Stimulated activated CD4-positive, alpha-beta T cell treated with anti-CD3 and anti-CD28 coated beads, Interleukin-4, amount 100 ng/mL, for 24 hours (primary cell): ENCODE results near the gene UIMC1.

Source experiments
- DNase-seq: peaks from one replicate; pipeline ENCODE4 v3.0.0-alpha.2; 2020

UIMC1 gene

GRCh38 chr5:176866707-176867310, 139.8 kb downstream of the UIMC1 start:
- DNase-seq = no peak

- DNase-seq = no peak
Observed at GRCh38 chr5:176865964-176866363, 140.6 kb downstream of the UIMC1 start.

GRCh38 chr5:176864755-176865154, 141.8 kb downstream of the UIMC1 start:
- no peak for DNase-seq

GRCh38 chr5:176863765-176864098, 142.8 kb downstream of the UIMC1 start:
- DNase-seq = no peak

- DNase-seq = no peak
Observed at GRCh38 chr5:176863041-176863764, 143.4 kb downstream of the UIMC1 start.

GRCh38 chr5:176862330-176862995, 144.1 kb downstream of the UIMC1 start:
- no peak for DNase-seq

- no peak for DNase-seq
Observed at GRCh38 chr5:176861276-176861675, 145.3 kb downstream of the UIMC1 start.

- no peak for DNase-seq
Observed at GRCh38 chr5:176860381-176860780, 146.2 kb downstream of the UIMC1 start.

- DNase-seq = no peak
Observed at GRCh38 chr5:176859916-176860315, 146.7 kb downstream of the UIMC1 start.

GRCh38 chr5:176857894-176858273, 148.7 kb downstream of the UIMC1 start:
- no peak for DNase-seq

- DNase-seq = no peak
Observed at GRCh38 chr5:176857216-176857893, 149.2 kb downstream of the UIMC1 start.

- DNase-seq = no peak
Observed at GRCh38 chr5:176856746-176857145, 149.8 kb downstream of the UIMC1 start.

- DNase-seq = no peak
Observed at GRCh38 chr5:176855598-176855997, 151.0 kb downstream of the UIMC1 start.
